ENCODE measurements around the gene RPGR.

Gene RPGR

DNA sequence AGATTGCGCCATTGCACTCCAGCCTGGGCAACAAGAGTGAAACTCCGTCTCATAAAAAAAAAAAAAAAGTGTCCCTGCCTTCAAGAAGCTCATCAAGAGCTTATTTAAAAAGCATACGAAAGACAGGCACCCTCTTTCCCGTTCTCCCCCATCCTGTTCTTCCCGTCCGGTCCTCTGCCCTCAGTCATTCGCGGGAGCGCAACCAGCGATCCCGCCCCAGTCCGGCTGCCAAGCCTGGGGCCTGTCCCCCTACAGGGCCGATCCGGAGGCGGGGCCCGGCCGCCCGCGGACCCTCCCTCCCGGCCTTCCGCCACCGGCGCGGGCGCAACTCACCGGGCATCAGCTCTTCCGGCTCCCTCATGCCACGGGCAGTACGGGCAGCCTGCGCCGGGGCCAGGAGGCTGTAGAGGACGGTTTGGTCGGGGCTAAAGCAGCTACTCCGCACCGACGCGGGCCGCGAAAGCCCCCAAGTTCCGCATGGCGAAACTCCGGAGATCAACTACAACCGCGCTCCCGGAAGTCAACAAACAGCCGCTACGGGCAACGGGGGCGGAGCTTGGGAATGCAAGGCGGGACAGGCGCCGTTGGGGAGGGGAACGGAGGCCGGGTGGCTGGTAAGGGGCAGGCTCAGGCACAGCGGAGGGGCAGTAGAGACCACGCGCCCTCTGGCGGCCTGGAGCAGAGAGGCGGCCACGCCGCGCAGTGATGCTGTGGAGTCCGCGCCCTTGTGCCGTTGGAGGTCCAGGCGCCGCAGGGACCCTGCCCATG lies at the start of gene RPGR:
Gene RPGR (minus strand): TSS at position 503 of the 768 bp plus-strand sequence. CDS start 142 bp downstream, at position 361.
- in situ Hi-C loops (cut with MboI; ENCODE audit: low pct_unique_long_range_greater_than_20kb, low sequenced_read_pairs), result no loop called here
- DNase-seq, result peak; percentile 98

DNA sequence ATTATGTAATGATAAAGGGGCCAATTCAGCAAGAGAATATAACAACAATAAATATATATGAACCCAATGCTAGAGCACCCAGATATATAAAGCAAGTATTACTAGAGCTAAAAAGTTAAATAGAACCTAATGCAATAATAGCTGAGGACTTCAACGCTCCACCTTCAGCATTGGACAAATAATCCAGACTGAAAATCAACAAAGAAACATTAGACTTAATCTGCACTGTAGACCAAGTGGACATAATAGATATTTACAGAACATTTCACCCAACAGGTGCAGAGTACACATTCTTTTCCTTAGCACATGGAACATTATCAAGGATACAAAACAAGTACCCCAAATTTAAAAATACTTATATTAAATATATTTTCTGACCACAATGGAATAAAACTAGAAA lies 49.4 kb upstream of the RPGR start:
- in situ Hi-C loops (cut with MboI; ENCODE audit: low pct_unique_long_range_greater_than_20kb, low sequenced_read_pairs), result no loop called here
- DNase-seq, result no peak

DNA sequence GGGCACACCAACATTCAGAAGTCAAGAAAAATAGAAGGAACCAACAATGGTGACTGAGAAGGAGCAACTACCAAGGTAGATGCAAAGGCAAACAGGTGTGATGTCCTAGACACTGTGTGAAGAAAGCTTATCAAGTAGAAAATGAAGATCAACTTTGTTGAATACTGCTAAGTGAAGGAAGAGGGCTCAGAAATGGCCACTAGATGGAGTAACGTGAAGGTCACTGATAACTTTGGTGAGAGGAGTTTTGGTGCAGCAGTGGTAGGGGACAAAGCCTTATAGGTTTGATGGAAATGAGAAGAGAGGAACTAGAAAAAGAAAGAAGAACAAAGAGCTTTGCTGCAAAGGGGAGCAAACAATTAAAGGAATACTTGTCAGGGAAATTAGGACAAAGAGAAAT lies 48.6 kb upstream of the RPGR start:
- in situ Hi-C loops (cut with MboI; ENCODE audit: low pct_unique_long_range_greater_than_20kb, low sequenced_read_pairs), result no loop called here
- DNase-seq, result peak; percentile 41

GRCh38 chrX:38374431-38374830 lies 47.1 kb upstream of the RPGR start:
- in situ Hi-C loops (cut with MboI; ENCODE audit: low pct_unique_long_range_greater_than_20kb, low sequenced_read_pairs), result no loop called here
- no peak for DNase-seq

DNA sequence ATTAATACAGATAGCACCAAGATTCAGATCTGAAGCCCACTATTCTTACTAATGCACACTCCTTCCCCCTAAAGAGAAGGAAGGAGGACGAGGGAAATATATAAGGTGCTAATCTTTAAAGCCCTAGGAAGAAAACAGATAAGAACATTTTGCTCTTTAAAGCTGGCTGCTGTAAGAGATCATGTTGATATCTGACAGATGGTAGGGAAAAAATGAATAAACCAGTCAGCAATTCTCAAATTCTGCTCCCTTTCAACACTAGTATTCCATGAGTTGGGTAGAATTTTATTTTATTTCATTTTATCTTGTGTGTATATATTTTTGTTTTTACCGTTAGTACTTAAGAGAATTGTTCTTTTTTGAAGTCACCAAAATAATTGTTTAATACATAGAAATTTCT lies 44.3 kb upstream of the RPGR start:
- in situ Hi-C loops (cut with MboI; ENCODE audit: low pct_unique_long_range_greater_than_20kb, low sequenced_read_pairs), result no loop called here
- DNase-seq, result no peak

GRCh38 chrX:38368774-38369173 lies 41.5 kb upstream of the RPGR start:
- no peak for DNase-seq
- in situ Hi-C loops (cut with MboI; ENCODE audit: low pct_unique_long_range_greater_than_20kb, low sequenced_read_pairs), result no loop called here

- in situ Hi-C loops (cut with MboI; ENCODE audit: low pct_unique_long_range_greater_than_20kb, low sequenced_read_pairs), result no loop called here
- no peak for DNase-seq
Observed at GRCh38 chrX:38365954-38366353, 38.6 kb upstream of the RPGR start.

DNA sequence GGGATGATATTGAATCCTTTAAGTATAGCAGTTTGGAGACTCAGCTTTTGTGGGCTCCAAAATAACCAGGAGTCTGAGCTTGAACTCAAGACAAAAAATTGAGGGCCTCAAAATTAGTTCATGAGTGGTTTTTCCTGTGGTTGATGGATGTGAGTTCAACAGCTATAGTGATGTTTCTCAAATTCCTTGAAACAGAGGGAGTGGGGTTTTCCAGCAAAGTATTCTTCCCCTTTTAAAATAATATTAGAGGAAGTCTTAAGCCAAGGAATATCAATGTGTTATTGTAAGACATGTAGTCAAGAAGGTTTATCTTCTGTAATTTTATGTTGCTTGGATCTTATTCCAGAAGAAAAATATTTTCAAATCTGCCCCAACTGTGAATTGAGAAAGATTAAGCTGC lies 35.7 kb upstream of the RPGR start:
- in situ Hi-C loops (cut with MboI; ENCODE audit: low pct_unique_long_range_greater_than_20kb, low sequenced_read_pairs), result no loop called here

DNA sequence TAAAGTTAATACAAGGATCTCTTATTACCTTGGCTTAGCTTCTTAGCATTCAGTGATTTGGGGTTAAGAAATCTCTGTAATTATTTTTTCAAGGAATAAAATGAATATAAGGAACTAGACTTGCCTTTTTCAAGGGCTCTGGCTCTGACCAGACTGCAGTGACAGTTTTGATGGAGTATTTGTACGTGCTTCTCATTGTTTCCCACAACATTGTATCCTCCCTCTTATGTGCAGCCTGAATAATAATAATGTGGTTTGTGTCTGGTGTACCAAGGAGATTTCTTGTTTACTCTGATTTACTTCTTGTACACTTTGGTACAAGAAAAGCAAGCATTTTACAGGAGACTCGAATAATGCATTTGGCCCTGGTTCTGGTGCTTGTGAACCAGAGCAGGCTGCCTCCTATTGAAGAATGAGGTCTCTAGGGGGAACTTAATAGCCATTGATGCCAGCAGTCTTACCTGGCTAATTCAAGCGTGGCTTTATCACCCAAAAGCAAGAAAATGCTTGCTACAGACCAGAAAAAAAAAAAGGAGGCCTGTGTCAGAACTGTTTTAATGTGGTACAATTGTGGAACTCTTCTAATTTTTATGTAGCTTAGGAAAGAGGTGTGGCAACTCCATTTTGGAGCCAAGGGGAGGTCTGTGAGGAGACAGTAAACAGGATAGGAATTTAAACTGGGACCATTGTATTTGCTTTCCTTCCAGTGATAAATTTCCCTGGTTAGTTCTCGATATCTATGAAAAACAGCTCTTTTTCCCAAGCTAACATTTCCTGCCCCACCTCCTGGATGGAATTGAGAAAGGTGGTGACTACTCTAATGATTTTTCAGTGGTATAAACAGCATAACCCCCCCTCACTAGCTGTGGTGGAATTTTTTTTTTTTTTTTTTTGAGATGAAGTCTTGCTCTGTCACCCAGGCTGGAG lies 30.7 kb upstream of the RPGR start:
- in situ Hi-C loops (cut with MboI; ENCODE audit: low pct_unique_long_range_greater_than_20kb, low sequenced_read_pairs), result no loop called here
- DNase-seq, result no peak

More for the DNA sequence above, 35.7 kb upstream of the RPGR start:
- no peak for DNase-seq

DNA sequence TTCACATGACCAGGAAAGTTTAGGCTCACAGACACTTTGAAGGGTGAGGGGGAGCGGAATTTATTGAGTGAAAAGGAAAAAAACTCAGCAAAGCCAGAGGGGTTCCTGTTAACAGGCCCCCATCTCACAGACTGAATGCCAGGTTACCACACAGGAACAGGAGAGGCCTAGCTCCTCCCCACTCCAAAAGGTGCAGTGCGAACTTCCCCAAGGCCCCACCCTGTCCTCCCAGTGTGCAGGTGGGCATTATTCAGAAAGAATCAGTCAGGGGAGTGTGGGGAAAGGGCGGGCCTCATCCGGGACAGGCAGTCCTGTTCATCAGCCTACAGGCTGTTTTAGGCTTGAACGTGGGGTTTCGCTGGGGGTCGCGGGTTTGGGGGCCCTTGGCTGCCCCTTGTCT lies 29.1 kb upstream of the RPGR start:
- in situ Hi-C loops (cut with MboI; ENCODE audit: low pct_unique_long_range_greater_than_20kb, low sequenced_read_pairs), result no loop called here
- DNase-seq, result no peak

DNA sequence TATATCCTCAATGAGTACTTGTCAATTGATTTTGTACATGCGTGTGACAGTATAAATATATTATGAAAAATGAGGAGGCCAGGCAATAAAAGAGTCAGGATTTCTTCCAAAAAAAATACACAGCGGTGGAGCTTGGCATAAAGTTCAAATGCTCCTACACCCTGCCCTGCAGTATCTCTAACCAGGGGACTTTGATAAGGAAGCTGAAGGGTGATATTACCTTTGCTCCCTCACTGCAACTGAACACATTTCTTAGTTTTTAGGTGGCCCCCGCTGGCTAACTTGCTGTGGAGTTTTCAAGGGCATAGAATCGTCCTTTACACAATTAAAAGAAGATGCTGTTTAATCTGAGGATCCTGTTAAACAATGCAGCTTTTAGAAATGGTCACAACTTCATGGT lies 25.1 kb upstream of the RPGR start, which contains the start of gene OTC:
Gene OTC (plus strand): TSS at position 243 of the 400 bp plus-strand sequence. CDS start 93 bp downstream, at position 336.
- in situ Hi-C loops (cut with MboI; ENCODE audit: low pct_unique_long_range_greater_than_20kb, low sequenced_read_pairs), result no loop called here
- no peak for DNase-seq

DNA sequence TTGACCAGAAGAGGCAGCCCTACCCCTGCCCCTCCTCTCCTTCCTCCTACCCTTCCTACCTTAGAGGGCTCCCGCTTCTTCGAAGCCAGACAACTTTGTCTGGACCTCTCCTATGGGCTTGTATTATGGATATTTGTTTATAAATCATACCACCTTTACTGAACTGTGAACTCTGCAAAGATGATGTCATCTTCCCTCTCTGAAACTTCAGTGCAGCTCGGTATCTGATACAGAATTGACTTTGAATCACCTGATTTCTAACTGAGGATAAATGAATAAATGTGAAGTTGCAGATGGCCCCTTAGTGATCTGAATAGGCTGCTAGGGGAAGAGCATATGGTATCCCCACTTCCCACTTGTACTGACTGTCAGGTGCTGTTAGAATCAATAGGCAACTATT lies 24.0 kb upstream of the RPGR start:
- DNase-seq, result no peak
- in situ Hi-C loops (cut with MboI; ENCODE audit: low pct_unique_long_range_greater_than_20kb, low sequenced_read_pairs), result no loop called here

DNA sequence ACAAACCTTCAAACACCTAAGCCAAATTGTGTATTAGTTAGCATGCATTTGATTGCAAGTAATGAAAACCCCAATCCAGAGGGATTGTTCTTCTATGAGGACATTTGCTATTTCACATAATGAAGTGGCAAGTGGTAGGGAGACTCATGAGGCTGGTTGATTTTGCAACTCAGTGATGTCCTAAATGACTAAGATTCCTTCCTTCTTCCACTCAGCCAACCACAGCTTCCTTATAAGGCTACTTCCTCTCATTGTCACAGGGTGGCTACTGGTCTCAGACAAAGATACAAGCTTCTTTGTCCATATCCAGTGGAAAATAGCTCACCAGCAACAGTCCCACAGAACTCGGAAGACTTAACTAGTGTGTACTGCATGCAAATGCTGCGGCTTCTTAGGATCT lies 19.8 kb upstream of the RPGR start:
- peak; percentile 63 for DNase-seq
- in situ Hi-C loops (cut with MboI; ENCODE audit: low pct_unique_long_range_greater_than_20kb, low sequenced_read_pairs), result no loop called here

- in situ Hi-C loops (cut with MboI; ENCODE audit: low pct_unique_long_range_greater_than_20kb, low sequenced_read_pairs), result no loop called here
- no peak for DNase-seq
Observed at GRCh38 chrX:38346150-38346549, 18.8 kb upstream of the RPGR start.

DNA sequence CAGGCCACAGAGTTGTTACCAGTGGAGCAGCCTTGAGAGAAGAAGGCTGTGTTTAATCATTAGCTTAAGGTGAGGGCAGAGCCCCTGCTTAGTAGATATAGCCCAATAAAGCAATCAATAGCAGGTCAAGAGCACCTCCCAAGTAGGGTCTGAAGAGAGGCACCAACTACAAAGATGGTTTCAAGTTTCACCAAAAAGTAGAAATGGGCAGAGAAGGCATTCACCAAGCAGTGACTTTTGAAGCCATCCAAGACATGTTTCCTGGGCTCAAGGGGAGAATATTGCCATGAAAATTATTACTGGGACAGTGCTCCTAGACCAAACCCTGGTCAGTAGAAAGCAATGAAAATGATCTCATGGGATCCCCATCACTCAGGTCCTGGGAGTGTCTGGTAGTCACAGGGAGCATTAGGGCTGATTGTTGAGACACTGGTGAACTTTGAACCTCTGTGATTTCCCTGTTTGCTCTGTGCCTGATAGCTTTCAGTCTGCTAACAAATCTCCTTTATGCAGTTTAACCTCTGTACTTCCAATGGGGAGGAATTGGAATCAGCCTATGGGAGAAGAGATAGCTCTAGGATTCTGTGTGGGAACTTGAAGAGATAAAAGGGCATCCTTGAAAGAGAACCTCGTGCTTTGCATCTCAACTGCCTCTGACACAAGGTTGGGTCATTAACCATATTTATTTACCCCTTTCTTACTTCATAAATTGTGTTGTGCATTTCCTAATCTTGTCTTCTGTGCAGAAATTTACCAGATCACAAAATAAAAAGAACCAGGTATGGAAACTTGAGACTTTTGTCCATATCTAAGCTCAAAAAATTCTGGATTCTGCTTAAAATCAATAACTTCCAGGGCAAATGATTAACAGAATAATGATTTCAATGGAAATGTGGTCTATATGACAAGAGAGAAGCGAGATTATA lies 15.8 kb upstream of the RPGR start:
- in situ Hi-C loops (cut with MboI; ENCODE audit: low pct_unique_long_range_greater_than_20kb, low sequenced_read_pairs), result no loop called here
- no peak for DNase-seq

GRCh38 chrX:38341442-38341841 lies 14.1 kb upstream of the RPGR start:
- in situ Hi-C loops (cut with MboI; ENCODE audit: low pct_unique_long_range_greater_than_20kb, low sequenced_read_pairs), result no loop called here
- DNase-seq, result no peak

GRCh38 chrX:38336538-38337240 lies 9.4 kb upstream of the RPGR start:
- in situ Hi-C loops (cut with MboI; ENCODE audit: low pct_unique_long_range_greater_than_20kb, low sequenced_read_pairs), result no loop called here
- DNase-seq, result peak; percentile 15

DNA sequence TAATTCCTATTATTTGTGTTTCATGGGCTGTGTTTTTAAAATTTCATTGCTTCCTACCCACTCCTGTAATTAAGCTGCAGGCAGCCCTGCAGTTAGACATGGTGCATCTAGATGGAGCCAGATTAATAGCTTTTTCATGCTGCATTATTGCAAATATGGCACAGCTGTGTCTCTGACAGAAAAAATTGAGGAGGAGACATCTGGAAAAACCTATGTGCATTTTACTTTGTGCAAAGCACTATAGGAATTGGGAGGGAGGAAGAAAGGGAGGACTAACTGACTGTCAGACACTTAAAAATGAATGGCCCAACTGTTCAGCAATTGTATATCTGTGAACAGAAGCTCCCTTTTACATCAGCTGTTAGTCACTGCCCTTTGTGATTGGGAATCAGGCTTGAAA lies 8.1 kb upstream of the RPGR start:
- in situ Hi-C loops (cut with MboI; ENCODE audit: low pct_unique_long_range_greater_than_20kb, low sequenced_read_pairs), result no loop called here
- DNase-seq, result no peak

DNA sequence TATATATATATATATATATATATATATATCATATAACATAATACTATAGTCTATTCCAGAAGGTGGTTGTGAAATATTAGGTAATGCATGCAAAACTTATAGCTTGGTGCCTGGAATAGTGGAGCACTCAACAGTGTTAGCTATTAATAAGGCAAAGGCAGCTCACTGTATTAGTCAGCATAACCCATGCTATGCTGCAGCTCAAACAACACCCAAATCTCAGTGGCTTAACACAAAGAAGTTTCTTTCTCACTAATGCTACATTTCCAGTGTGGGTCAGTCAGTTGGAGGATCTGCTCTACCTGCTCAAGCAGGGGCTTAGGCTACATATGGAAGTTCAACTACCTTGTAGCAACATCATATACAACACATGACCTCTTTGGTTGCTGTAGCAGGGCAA lies 5.2 kb upstream of the RPGR start:
- no peak for DNase-seq
- in situ Hi-C loops (cut with MboI; ENCODE audit: low pct_unique_long_range_greater_than_20kb, low sequenced_read_pairs), result no loop called here

Data from KBM-7 (cell line).